ENCODE measurements around the gene ATP5PD.

DNA sequence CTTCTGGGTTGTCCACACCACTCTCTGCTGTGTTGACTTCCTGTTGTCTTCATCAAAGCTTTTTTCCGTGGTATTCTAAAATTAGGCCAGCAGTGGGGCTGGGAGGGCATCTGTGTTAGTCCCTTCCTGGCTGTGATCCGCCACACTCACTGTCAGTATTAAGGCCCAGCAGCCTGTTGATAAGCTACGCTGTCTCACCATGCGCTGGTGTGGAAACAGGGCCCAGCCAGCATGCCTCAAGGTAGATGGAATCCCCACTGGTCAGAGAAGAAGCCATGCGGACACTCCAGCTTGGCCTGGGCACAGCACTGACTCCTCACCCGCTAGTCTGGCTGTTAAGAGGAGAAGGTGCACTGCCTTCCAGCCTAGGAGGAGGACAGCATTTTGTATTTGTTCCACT lies 48.0 kb downstream of the ATP5PD start:
- TF ChIP-seq, protein P1, sequence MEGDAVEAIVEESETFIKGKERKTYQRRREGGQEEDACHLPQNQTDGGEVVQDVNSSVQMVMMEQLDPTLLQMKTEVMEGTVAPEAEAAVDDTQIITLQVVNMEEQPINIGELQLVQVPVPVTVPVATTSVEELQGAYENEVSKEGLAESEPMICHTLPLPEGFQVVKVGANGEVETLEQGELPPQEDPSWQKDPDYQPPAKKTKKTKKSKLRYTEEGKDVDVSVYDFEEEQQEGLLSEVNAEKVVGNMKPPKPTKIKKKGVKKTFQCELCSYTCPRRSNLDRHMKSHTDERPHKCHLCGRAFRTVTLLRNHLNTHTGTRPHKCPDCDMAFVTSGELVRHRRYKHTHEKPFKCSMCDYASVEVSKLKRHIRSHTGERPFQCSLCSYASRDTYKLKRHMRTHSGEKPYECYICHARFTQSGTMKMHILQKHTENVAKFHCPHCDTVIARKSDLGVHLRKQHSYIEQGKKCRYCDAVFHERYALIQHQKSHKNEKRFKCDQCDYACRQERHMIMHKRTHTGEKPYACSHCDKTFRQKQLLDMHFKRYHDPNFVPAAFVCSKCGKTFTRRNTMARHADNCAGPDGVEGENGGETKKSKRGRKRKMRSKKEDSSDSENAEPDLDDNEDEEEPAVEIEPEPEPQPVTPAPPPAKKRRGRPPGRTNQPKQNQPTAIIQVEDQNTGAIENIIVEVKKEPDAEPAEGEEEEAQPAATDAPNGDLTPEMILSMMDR (optimal IDR thresholded peaks at IDR 0.05 in 1 of 3, IDR thresholded peaks at IDR 0.05 in 1 of 3, conservative IDR thresholded peaks at IDR 0.05 in 1 of 3; ENCODE audit: extremely low read depth in 1 of 3, insufficient read depth in 2 of 3, low read length in 3 of 3), result no peak
- no peak for TF ChIP-seq EZH2 (IDR thresholded peaks at IDR 0.05; ENCODE audit: low read length)

Data from keratinocyte (primary cell).